Measurements from ENCODE around the gene MYO1A. TPM values are rescaled to one million over a fixed set of nuclear protein-coding genes. Genes with fewer than 3 reads are reported as not detected.

The MYO1A gene
- total and polyA plus RNA-seq, 10 of the 15 experiments (the other 5 are each of a cell fraction or from before 2014, with no cell fraction given), result 0.01 to 0.34 (median 0.15) TPM; not detected in 2

GRCh38 chr12:57086493-57087009 lies 36.6 kb upstream of the MYO1A start (continued):
- no peak for TF ChIP-seq POU2F2 (IDR thresholded peaks at IDR 0.05; ENCODE audit: borderline replicate concordance, low read depth, low read length)
- no peak for TF ChIP-seq ZNF274 (IDR thresholded peaks at IDR 0.05; ENCODE audit: insufficient read depth, insufficient read length)
- 0 out of 2 replicates have a peak, but pooled peaks have one; percentile 27 for TF ChIP-seq STAT3 (IDR thresholded peaks at IDR 0.05; ENCODE audit: low read depth, low read length)
- 0 out of 2 replicates have a peak, but pooled peaks have one; percentile 25 for TF ChIP-seq POLR2AphosphoS2 (IDR thresholded peaks at IDR 0.05; ENCODE audit: low read depth, low read length)
- TF ChIP-seq NRF1 (conservative IDR thresholded peaks at IDR 0.05; ENCODE audit: low read depth, low read length), result no peak
- no peak for TF ChIP-seq SMAD1 (IDR thresholded peaks at IDR 0.05; ENCODE audit: low read depth, partially characterized antibody)
- no peak for TF ChIP-seq ZBTB4 (CRISPR knock-in tag; IDR thresholded peaks at IDR 0.05)
- TF ChIP-seq ZBTB33 (IDR thresholded peaks at IDR 0.05), result no peak
- no peak for TF ChIP-seq TARDBP (IDR thresholded peaks at IDR 0.05; ENCODE audit: borderline replicate concordance)
- 0 out of 2 replicates have a peak, but pooled peaks have one; percentile 2 for TF ChIP-seq TCF12 (IDR thresholded peaks at IDR 0.05; ENCODE audit: low read depth, low read length)
- TF ChIP-seq CUX1 (IDR thresholded peaks at IDR 0.05; ENCODE audit: insufficient replicate concordance, low read depth, low read length), result no peak
- TF ChIP-seq MYB (IDR thresholded peaks at IDR 0.05; ENCODE audit: borderline replicate concordance, low read depth, low read length), result no peak
- TF ChIP-seq MEF2B (IDR thresholded peaks at IDR 0.05; ENCODE audit: partially characterized antibody, poor library complexity, severe bottlenecking), result no peak
- no peak for TF ChIP-seq HCFC1 (IDR thresholded peaks at IDR 0.05; ENCODE audit: low read length)
- TF ChIP-seq PML (IDR thresholded peaks at IDR 0.05; ENCODE audit: low read length), result no peak
- TF ChIP-seq EGR1 (IDR thresholded peaks at IDR 0.05; ENCODE audit: borderline replicate concordance in 1 of 2, low read depth in 2 of 2, low read length in 2 of 2), result peak in 1 of 2 experiments; percentile 97; a peak in 2 of 3 replicates
- TF ChIP-seq TCF3 (IDR thresholded peaks at IDR 0.05; ENCODE audit: borderline replicate concordance, insufficient read depth, low read depth, low read length), result no peak
- 0 out of 2 replicates have a peak, but pooled peaks have one; percentile 38 for TF ChIP-seq SMARCA5 (IDR thresholded peaks at IDR 0.05)
- TF ChIP-seq NBN (IDR thresholded peaks at IDR 0.05), result peak; percentile 54; the same call in 1 of the 2 replicates
- TF ChIP-seq RCOR1 (conservative IDR thresholded peaks at IDR 0.05; ENCODE audit: low read depth, low read length), result no peak
- peak; percentile 12; the same call in 1 of the 2 replicates for TF ChIP-seq GATAD2B (conservative IDR thresholded peaks at IDR 0.05; ENCODE audit: low read depth)

Data from GM12878 (cell line).